GM12875 (cell line): Measurements from ENCODE around the gene NUDT14.

Source experiments
- H3K4me3 ChIP-seq: one replicate; pipeline ENCODE4 v1.5.1; 2011; ENCODE audit warnings: low read depth, low read length, control low read depth
- TF ChIP-seq, protein P1 (sequence below): IDR thresholded peaks from 2 replicates; pipeline ENCODE4 v1.5.1; 2011; ENCODE audit warnings: low read depth, mild to moderate bottlenecking, control low read depth, inconsistent platforms, low read length, moderate library complexity, borderline replicate concordance; ENCODE audit not compliant: insufficient read depth

The NUDT14 gene

DNA sequence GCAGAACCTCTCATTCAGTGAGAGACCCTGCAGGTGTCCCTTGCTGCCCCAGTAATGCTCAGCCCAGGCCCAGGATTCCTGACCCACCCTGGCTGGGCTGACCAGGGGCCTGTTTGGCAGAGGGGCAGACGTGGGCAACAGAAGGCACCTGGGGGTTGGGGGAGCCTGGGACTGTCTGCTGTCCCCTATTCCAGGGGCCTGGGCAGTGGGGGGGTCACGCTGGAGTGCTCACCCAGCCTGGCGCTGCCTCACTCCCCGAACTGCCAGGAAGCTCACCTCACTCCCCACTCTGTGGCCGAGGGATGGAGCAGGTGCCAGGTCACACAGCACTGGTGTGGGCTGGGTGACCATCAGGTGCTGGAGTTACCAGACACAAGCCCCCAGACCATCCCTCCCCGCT lies 22.6 kb upstream of the NUDT14 start:
- TF ChIP-seq, protein P1, sequence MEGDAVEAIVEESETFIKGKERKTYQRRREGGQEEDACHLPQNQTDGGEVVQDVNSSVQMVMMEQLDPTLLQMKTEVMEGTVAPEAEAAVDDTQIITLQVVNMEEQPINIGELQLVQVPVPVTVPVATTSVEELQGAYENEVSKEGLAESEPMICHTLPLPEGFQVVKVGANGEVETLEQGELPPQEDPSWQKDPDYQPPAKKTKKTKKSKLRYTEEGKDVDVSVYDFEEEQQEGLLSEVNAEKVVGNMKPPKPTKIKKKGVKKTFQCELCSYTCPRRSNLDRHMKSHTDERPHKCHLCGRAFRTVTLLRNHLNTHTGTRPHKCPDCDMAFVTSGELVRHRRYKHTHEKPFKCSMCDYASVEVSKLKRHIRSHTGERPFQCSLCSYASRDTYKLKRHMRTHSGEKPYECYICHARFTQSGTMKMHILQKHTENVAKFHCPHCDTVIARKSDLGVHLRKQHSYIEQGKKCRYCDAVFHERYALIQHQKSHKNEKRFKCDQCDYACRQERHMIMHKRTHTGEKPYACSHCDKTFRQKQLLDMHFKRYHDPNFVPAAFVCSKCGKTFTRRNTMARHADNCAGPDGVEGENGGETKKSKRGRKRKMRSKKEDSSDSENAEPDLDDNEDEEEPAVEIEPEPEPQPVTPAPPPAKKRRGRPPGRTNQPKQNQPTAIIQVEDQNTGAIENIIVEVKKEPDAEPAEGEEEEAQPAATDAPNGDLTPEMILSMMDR = no peak

DNA sequence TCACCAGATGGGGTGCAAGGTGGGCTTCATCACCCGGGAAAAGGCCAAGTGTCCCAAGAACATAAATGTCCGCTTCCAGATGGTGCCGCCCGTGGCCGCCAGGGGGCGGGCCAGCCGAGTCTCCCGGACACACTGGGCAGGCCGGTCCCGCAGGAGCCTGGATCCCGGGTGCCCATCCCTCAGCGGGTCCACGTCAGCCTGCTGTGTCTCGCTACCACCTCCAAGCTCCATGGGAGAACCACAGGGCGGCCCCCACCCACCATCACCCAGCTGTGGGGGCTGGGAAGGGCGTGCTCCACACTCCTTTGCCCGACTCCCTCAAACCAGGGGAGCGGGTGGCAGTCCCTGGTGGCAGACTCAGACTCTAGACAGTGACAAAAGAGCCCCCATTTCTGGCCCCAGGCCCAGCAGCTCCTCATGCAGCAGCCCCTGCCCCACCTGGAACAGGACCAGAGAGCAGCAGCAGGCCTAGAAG lies 22.0 kb upstream of the NUDT14 start:
- no peak overlapping the region for H3K4me3 ChIP-seq
- TF ChIP-seq, protein P1 = peak; percentile 93

More for the DNA sequence above, 22.6 kb upstream of the NUDT14 start:
- H3K4me3 ChIP-seq = no peak overlapping the region

DNA sequence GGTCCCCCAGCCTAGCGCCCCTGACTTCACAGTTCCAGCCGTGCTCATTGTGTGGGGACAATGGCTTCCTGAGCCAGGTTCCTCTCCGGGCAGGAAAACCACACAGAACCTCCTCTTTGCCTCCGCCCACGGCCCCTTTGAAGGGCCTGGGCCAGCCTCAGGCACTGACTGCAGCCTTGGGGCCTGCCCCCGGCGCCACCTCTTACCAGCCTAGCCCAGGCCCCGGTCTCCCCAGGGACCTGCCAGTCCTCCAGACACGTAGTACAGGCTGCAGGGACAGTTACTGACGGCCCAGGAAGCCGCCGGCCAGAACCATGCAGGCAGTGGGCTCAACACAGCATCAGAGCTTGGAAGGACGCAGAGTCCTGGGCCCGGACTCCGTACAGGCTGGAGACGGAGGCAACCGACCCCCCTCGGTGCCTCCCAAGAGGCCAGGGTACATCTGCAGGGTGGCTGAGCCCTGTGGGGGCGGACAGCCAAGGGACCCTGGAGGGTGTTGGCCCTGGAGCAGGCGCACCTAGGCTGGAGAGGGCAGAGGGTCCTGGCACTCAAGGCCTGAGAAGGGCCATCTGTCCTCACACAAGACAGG lies 20.9 kb upstream of the NUDT14 start:
- TF ChIP-seq, protein P1 = no peak
- H3K4me3 ChIP-seq = no peak overlapping the region

DNA sequence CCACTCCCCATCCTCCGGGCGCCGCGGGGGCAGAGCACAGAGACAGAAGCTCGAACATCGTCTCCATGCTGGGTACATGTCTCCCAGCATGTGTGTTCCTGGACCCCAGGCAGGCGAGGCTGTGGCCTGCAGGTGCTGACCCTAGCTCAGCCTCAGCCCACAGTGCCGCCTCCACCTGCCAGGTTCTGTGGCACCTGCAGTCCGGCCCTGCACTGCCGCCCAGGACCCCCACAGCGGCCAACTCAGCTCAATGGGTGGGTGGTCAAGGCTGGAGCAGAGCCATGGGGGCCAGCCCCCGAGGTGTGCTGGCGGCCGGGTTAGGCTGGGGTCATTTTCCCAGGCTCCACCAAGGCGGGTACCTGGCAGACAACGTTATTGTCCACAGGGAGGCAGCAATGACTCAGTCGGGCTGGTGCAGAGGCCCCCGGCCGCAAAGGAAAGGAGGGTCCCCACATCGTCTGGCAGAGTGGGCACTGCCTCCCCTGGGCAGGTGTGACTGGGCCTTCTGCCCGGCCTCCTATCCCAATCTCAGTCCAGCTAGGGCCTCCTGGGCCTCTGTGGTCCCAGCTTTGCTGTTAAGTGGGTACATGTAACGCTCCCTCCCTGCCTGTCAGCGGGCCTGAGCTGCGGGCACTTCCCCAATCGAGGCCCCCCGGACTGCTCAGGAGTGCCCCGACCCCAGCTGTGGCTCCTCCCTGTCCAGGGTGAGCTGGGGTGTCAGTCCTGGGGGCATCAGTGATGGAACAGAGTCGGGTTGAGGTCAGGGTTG lies 20.2 kb upstream of the NUDT14 start:
- TF ChIP-seq, protein P1 = 0 out of 2 replicates have a peak, but pooled peaks have one; percentile 22
- H3K4me3 ChIP-seq = no peak overlapping the region

DNA sequence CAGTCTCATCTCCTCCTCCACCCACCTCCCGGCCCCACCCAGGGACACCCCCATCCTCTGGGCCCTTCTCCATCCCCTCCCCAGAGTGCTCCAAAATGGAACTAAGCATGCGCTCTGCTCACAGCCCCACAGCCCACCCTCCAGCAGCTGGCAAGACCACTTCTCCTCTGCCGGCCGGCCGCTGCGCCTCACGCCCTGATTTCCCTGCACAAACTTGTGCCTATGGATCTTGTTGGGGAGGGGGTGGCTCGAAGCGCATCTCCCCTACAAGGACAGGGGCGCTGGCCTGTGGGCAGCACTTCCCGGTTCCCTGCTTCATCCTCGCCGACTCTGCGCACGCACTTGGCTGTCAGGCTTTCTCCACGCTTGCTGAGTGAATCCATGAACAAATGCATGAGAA lies 19.5 kb upstream of the NUDT14 start:
- TF ChIP-seq, protein P1 = no peak
- no peak overlapping the region for H3K4me3 ChIP-seq

DNA sequence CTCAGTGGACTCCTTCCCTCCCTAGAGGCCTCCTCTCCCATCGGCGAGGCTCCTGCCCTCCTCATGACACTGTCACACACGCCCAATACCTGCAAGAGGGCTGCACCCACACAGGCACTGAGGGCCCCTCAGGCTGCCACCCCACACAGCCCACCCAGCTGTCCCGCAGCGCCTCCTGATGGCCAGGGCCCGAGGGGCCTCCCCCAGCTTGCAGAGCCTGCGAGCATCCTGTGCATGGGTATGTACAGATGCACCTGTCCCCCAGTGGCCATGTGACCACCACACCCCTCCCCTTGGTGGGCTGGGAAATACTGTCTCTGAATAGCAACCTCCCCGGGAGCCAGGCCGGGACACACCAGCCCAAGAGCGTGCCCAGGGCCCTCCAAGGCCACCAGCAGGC lies 19.0 kb upstream of the NUDT14 start:
- TF ChIP-seq, protein P1 = peak; percentile 43; the same call in 1 of the 2 replicates
- H3K4me3 ChIP-seq = no peak overlapping the region

DNA sequence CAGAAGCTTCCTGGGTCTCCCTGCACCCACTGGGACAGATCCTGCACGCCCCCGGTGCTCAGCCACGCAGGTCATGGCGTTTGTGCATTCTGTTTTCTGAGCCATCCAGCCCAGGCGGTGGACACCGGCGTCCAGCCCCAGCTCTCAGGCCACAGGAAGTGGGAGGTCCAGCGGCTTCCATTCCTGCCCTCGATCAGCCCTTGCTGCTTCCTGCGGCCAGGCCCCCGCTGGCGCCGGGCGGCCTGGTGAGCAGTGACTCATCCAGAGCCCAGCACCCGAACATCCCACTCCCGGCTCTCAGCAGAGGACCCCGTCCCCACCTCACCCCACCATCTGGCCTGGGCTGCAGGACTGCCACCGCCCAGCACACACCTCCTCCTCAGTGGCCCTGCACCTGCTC lies 18.0 kb upstream of the NUDT14 start:
- TF ChIP-seq, protein P1 = no peak
- H3K4me3 ChIP-seq = no peak overlapping the region
